HUDEP-2 (cell line): Measurements from ENCODE around the gene TPBGL.

Experiments
- DNase-seq, 76 experiments: peaks; one replicate each; lab custom pipeline; 2025; ENCODE audit not compliant: unreplicated experiment in 76 of 76; lab: John Stamatoyannopoulos, UW

The TPBGL gene

GRCh38 chr11:75240311-75241035 lies at the start of gene TPBGL:
TSS of gene TPBGL (plus strand) at chr11:75240774. CDS start at chr11:75241050, 276 bp downstream.
- DNase-seq, result peak in 1 of 76 experiments; percentile 22

GRCh38 chr11:75191330-75191717 lies 49.2 kb upstream of the TPBGL start:
- DNase-seq, result no peak

- DNase-seq, result no peak
Measured at GRCh38 chr11:75193271-75193670, 47.3 kb upstream of the TPBGL start.

GRCh38 chr11:75193711-75194110 lies 46.9 kb upstream of the TPBGL start:
- no peak for DNase-seq

- no peak for DNase-seq
Measured at GRCh38 chr11:75194147-75194546, 46.4 kb upstream of the TPBGL start.

- no peak for DNase-seq
Measured at GRCh38 chr11:75195167-75195962, 45.2 kb upstream of the TPBGL start.

GRCh38 chr11:75196426-75196825 lies 44.1 kb upstream of the TPBGL start:
- DNase-seq, result no peak

- DNase-seq, result no peak
Measured at GRCh38 chr11:75197512-75198277, 42.9 kb upstream of the TPBGL start.

- no peak for DNase-seq
Measured at GRCh38 chr11:75198278-75198973, 42.1 kb upstream of the TPBGL start.

- DNase-seq, result no peak
Measured at GRCh38 chr11:75199412-75199955, 41.1 kb upstream of the TPBGL start.

- no peak for DNase-seq
Measured at GRCh38 chr11:75200051-75200450, 40.5 kb upstream of the TPBGL start.

GRCh38 chr11:75200531-75200930 lies 40.0 kb upstream of the TPBGL start:
- DNase-seq, result no peak

GRCh38 chr11:75201771-75202170 lies 38.8 kb upstream of the TPBGL start:
- DNase-seq, result no peak

- no peak for DNase-seq
Measured at GRCh38 chr11:75202195-75202594, 38.4 kb upstream of the TPBGL start.

GRCh38 chr11:75203138-75203537 lies 37.4 kb upstream of the TPBGL start:
- DNase-seq, result no peak

- no peak for DNase-seq
Measured at GRCh38 chr11:75203641-75204011, 36.9 kb upstream of the TPBGL start.

GRCh38 chr11:75204012-75204674 lies 36.4 kb upstream of the TPBGL start:
- DNase-seq, result no peak

GRCh38 chr11:75204685-75205563 lies 35.6 kb upstream of the TPBGL start:
- DNase-seq, result peak in 67 of 76 experiments; percentile 7 to 82 (median 59)

GRCh38 chr11:75205564-75206020 lies 35.0 kb upstream of the TPBGL start:
- no peak for DNase-seq
